Measurements from ENCODE around the gene LNX1.

LNX1 gene

GRCh38 chr4:53572600-53572994 lies 18.7 kb downstream of the LNX1 start:
- no peaks in the 10 kb centered on the region for H3K36me3 Mint-ChIP-seq (ENCODE audit: low read depth)
- H3K27ac Mint-ChIP-seq: no peak overlapping the region
- no peak for DNase-seq
- H3K4me3 Mint-ChIP-seq: no peak overlapping the region
- no peaks in the 10 kb centered on the region for H3K9me3 Mint-ChIP-seq
- H3K4me1 Mint-ChIP-seq (ENCODE audit: low read depth): no peaks in the 10 kb centered on the region
- H3K27me3 Mint-ChIP-seq: no peaks in the 10 kb centered on the region

GRCh38 chr4:53571936-53572599 lies 19.2 kb downstream of the LNX1 start:
- DNase-seq: no peak
- Mint-ChIP-seq H3K4me3 (no peak overlapping the region), H3K4me1 (ENCODE audit: low read depth) (no peaks in the 10 kb centered on the region), H3K27ac (no peak overlapping the region), H3K36me3 (ENCODE audit: low read depth) (no peaks in the 10 kb centered on the region), H3K27me3 (no peaks in the 10 kb centered on the region), H3K9me3 (no peaks in the 10 kb centered on the region)

- Mint-ChIP-seq H3K27me3 (peaks cover 9% of the 10 kb centered on the region), H3K4me1 (ENCODE audit: low read depth) (peaks cover 5% of the 10 kb centered on the region), H3K4me3 (no peak overlapping the region), H3K36me3 (ENCODE audit: low read depth) (no peaks in the 10 kb centered on the region), H3K27ac (no peak overlapping the region), H3K9me3 (no peaks in the 10 kb centered on the region)
- DNase-seq: no peak
These were observed 27.5 kb downstream of the LNX1 start for GRCh38 chr4:53563824-53564223.

- H3K4me1 Mint-ChIP-seq (ENCODE audit: low read depth): peaks cover 5% of the 10 kb centered on the region
- no peaks in the 10 kb centered on the region for H3K36me3 Mint-ChIP-seq (ENCODE audit: low read depth)
- peaks cover 9% of the 10 kb centered on the region for H3K27me3 Mint-ChIP-seq
- no peak overlapping the region for H3K27ac Mint-ChIP-seq
- no peak for DNase-seq
- no peaks in the 10 kb centered on the region for H3K9me3 Mint-ChIP-seq
- H3K4me3 Mint-ChIP-seq: no peak overlapping the region
These were observed 28.9 kb downstream of the LNX1 start for GRCh38 chr4:53562409-53562808.

- H3K27ac Mint-ChIP-seq: no peak overlapping the region
- no peak for DNase-seq
These were observed 32.2 kb downstream of the LNX1 start for GRCh38 chr4:53559021-53559620.

GRCh38 chr4:53558065-53558801 lies 33.1 kb downstream of the LNX1 start:
- Mint-ChIP-seq H3K9me3 (no peaks in the 10 kb centered on the region), H3K27ac (no peak overlapping the region), H3K27me3 (peaks cover 7% of the 10 kb centered on the region), H3K36me3 (ENCODE audit: low read depth) (no peaks in the 10 kb centered on the region), H3K4me1 (ENCODE audit: low read depth) (no peaks in the 10 kb centered on the region), H3K4me3 (no peak overlapping the region)
- no peak for DNase-seq

More at GRCh38 chr4:53559021-53559620, 32.2 kb downstream of the LNX1 start:
- H3K4me3 Mint-ChIP-seq: no peak overlapping the region
- H3K27me3 Mint-ChIP-seq: peaks cover 8% of the 10 kb centered on the region
- no peaks in the 10 kb centered on the region for H3K9me3 Mint-ChIP-seq
- H3K4me1 Mint-ChIP-seq (ENCODE audit: low read depth): peaks cover 4% of the 10 kb centered on the region
- H3K36me3 Mint-ChIP-seq (ENCODE audit: low read depth): no peaks in the 10 kb centered on the region

- Mint-ChIP-seq H3K9me3 (no peaks in the 10 kb centered on the region), H3K4me3 (no peak overlapping the region), H3K27me3 (peaks cover 7% of the 10 kb centered on the region), H3K27ac (no peak overlapping the region), H3K4me1 (ENCODE audit: low read depth) (no peaks in the 10 kb centered on the region), H3K36me3 (ENCODE audit: low read depth) (no peaks in the 10 kb centered on the region)
- no peak for DNase-seq
These were observed 33.6 kb downstream of the LNX1 start for GRCh38 chr4:53557669-53558064.

- Mint-ChIP-seq H3K27ac (no peak overlapping the region), H3K4me3 (no peak overlapping the region), H3K36me3 (ENCODE audit: low read depth) (no peaks in the 10 kb centered on the region), H3K4me1 (ENCODE audit: low read depth) (no peaks in the 10 kb centered on the region), H3K27me3 (peaks cover 9% of the 10 kb centered on the region), H3K9me3 (no peaks in the 10 kb centered on the region)
- no peak for DNase-seq
These were observed 34.6 kb downstream of the LNX1 start for GRCh38 chr4:53556651-53557050.

GRCh38 chr4:53553486-53554210 lies 37.6 kb downstream of the LNX1 start:
- no peaks in the 10 kb centered on the region for H3K4me1 Mint-ChIP-seq (ENCODE audit: low read depth)
- DNase-seq: no peak
- H3K4me3 Mint-ChIP-seq: no peak overlapping the region
- H3K9me3 Mint-ChIP-seq: no peaks in the 10 kb centered on the region
- no peak overlapping the region for H3K27ac Mint-ChIP-seq
- no peaks in the 10 kb centered on the region for H3K36me3 Mint-ChIP-seq (ENCODE audit: low read depth)
- peaks cover 8% of the 10 kb centered on the region for H3K27me3 Mint-ChIP-seq

- no peaks in the 10 kb centered on the region for H3K9me3 Mint-ChIP-seq
- no peak overlapping the region for H3K4me3 Mint-ChIP-seq
- no peaks in the 10 kb centered on the region for H3K4me1 Mint-ChIP-seq (ENCODE audit: low read depth)
- no peaks in the 10 kb centered on the region for H3K36me3 Mint-ChIP-seq (ENCODE audit: low read depth)
- peaks cover 11% of the 10 kb centered on the region for H3K27me3 Mint-ChIP-seq
- DNase-seq: no peak
- no peak overlapping the region for H3K27ac Mint-ChIP-seq
These were observed 38.6 kb downstream of the LNX1 start for GRCh38 chr4:53552711-53553110.

- Mint-ChIP-seq H3K27me3 (peaks cover 15% of the 10 kb centered on the region), H3K4me1 (ENCODE audit: low read depth) (no peaks in the 10 kb centered on the region), H3K4me3 (no peak overlapping the region), H3K27ac (no peak overlapping the region), H3K36me3 (ENCODE audit: low read depth) (no peaks in the 10 kb centered on the region), H3K9me3 (no peaks in the 10 kb centered on the region)
- no peak for DNase-seq
These were observed 39.3 kb downstream of the LNX1 start for GRCh38 chr4:53551958-53552357.

GRCh38 chr4:53551281-53551864 lies 39.9 kb downstream of the LNX1 start:
- Mint-ChIP-seq H3K4me3 (no peak overlapping the region), H3K9me3 (no peaks in the 10 kb centered on the region), H3K27me3 (peaks cover 15% of the 10 kb centered on the region), H3K36me3 (ENCODE audit: low read depth) (no peaks in the 10 kb centered on the region), H3K4me1 (ENCODE audit: low read depth) (no peaks in the 10 kb centered on the region), H3K27ac (no peak overlapping the region)
- no peak for DNase-seq

GRCh38 chr4:53548662-53549061 lies 42.6 kb downstream of the LNX1 start:
- no peaks in the 10 kb centered on the region for H3K9me3 Mint-ChIP-seq
- no peaks in the 10 kb centered on the region for H3K4me1 Mint-ChIP-seq (ENCODE audit: low read depth)
- no peak for DNase-seq
- peaks cover 13% of the 10 kb centered on the region for H3K27me3 Mint-ChIP-seq
- no peak overlapping the region for H3K4me3 Mint-ChIP-seq
- no peaks in the 10 kb centered on the region for H3K36me3 Mint-ChIP-seq (ENCODE audit: low read depth)
- H3K27ac Mint-ChIP-seq: no peak overlapping the region

GRCh38 chr4:53547983-53548382 lies 43.3 kb downstream of the LNX1 start:
- Mint-ChIP-seq H3K27ac (no peak overlapping the region), H3K9me3 (no peaks in the 10 kb centered on the region), H3K27me3 (peaks cover 13% of the 10 kb centered on the region), H3K4me3 (no peak overlapping the region), H3K36me3 (ENCODE audit: low read depth) (no peaks in the 10 kb centered on the region), H3K4me1 (ENCODE audit: low read depth) (no peaks in the 10 kb centered on the region)
- no peak for DNase-seq

Measured in activated T-cell treated with anti-CD3 and anti-CD28 coated beads, Interleukin-2, amount 50 U/mL, for 24 hours (primary cell).